Endothelial cell of umbilical vein (primary cell): Measurements from ENCODE around the gene GALNT9. TPM values are rescaled to one million over a fixed set of nuclear protein-coding genes. Genes with fewer than 3 reads are reported as not detected.

Experiments used
- BruUV-seq: library from RNA; stranded (reverse); fragments of 400-500 nt; replicated peaks from 2 replicates; lab custom pipeline; 2021; lab: Mats Ljungman, UMichigan
- CTCF ChIA-PET: fragments of 300-600, 350-600 bp; sonication (Branson Sonifier 250); formaldehyde crosslinking; loops from one replicate; lab custom pipeline; 2021; ENCODE audit warnings: antibody characterized with exemption, inconsistent platforms; lab: Charles Lee
- POLR2A ChIA-PET: fragments of 300-600, 350-600 bp; sonication (Branson Sonifier 250); formaldehyde crosslinking; loops from one replicate; lab custom pipeline; 2021; ENCODE audit warnings: antibody characterized with exemption, inconsistent platforms; lab: Charles Lee
- DNase-seq: peaks from one replicate; pipeline ENCODE4 v3.0.0-alpha.2; 2011; ENCODE audit warnings: low read depth, low spot score
- FAIRE-seq: peaks from 2 replicates; lab custom pipeline; 2011; peaks lifted over from hg19 to GRCh38; lab: Jason Lieb, UNC
- H2AFZ ChIP-seq: 2 replicates; pipeline ENCODE4 v1.6.0; 2012; ENCODE audit warnings: low read depth, low read length, control low read depth, inconsistent platforms
- H3K27ac ChIP-seq: 2 replicates; pipeline ENCODE4 v1.5.1; 2011; ENCODE audit warnings: low read depth, mild to moderate bottlenecking, control low read depth, low read length, moderate library complexity; ENCODE audit not compliant: insufficient read depth
- H3K27me3 ChIP-seq, 2 experiments: 2 replicates each; pipeline versions ENCODE4 v1.6.0 to v1.6.1; 2011; ENCODE audit warnings: low read length in 2 of 2, mixed read lengths in 1 of 2; ENCODE audit not compliant: control insufficient read depth in 2 of 2, insufficient read depth in 2 of 2
- H3K36me3 ChIP-seq, 2 experiments: 2 replicates in 1 of 2; 3 replicates in 1 of 2; pipeline ENCODE4 v1.5.1; 2011; ENCODE audit warnings: low read length in 2 of 2, mild to moderate bottlenecking in 1 of 2, moderate library complexity in 1 of 2; ENCODE audit not compliant: control insufficient read depth in 2 of 2, insufficient read depth in 2 of 2; ENCODE audit errors: extremely low read depth in 1 of 2
- H3K4me1 ChIP-seq: 3 replicates; pipeline ENCODE4 v1.5.1; 2011; ENCODE audit warnings: mild to moderate bottlenecking, low read length; ENCODE audit not compliant: control insufficient read depth, insufficient read depth; ENCODE audit errors: extremely low read depth
- H3K4me2 ChIP-seq: 2 replicates; pipeline ENCODE4 v1.6.1; 2011; ENCODE audit warnings: low read length, control low read depth, mixed read lengths; ENCODE audit not compliant: insufficient read depth
- H3K4me3 ChIP-seq, 3 experiments: fragments of 200-600 bp in 1 of 3; sonication (generic), shearing (Covaris generic) in 1 of 3; replicated peaks in 1 of 3; 2 replicates each; pipeline ENCODE4 v1.5.1; 2011 to 2016; ENCODE audit warnings: control low read depth in 3 of 3, low read length in 3 of 3, mild to moderate bottlenecking in 2 of 3, inconsistent platforms in 1 of 3, low read depth in 1 of 3, moderate library complexity in 1 of 3; ENCODE audit not compliant: insufficient read depth in 1 of 3
- H3K79me2 ChIP-seq: 2 replicates; pipeline ENCODE4 v1.6.0; 2012; ENCODE audit warnings: low read length, inconsistent platforms; ENCODE audit not compliant: control insufficient read depth, insufficient read depth
- H3K9ac ChIP-seq: replicated peaks from 2 replicates; pipeline ENCODE3; 2011; ENCODE audit warnings: low read length, control low read depth; ENCODE audit not compliant: insufficient read depth; ENCODE audit errors: extremely low read depth
- H3K9me1 ChIP-seq: replicated peaks from 3 replicates; pipeline ENCODE4 v1.6.0; 2011; ENCODE audit warnings: mild to moderate bottlenecking, low read length; ENCODE audit not compliant: control insufficient read depth, insufficient read depth; ENCODE audit errors: extremely low read depth
- H3K9me3 ChIP-seq: replicated peaks from 2 replicates; pipeline ENCODE4 v1.5.1; 2012; ENCODE audit warnings: low read length, inconsistent platforms; ENCODE audit not compliant: control insufficient read depth, insufficient read depth
- H4K20me1 ChIP-seq: replicated peaks from 2 replicates; pipeline ENCODE3; 2011; ENCODE audit warnings: mild to moderate bottlenecking, low read length; ENCODE audit not compliant: control insufficient read depth, insufficient read depth; ENCODE audit errors: extremely low read depth
- CTCF ChIP-seq, 2 donors: IDR thresholded peaks; 1 replicate in 1 of 2; 2 replicates in 1 of 2; pipeline ENCODE4 v1.5.1; 2011; ENCODE audit warnings: low read length in 2 of 2, mild to moderate bottlenecking in 2 of 2, moderate library complexity in 2 of 2, control low read depth in 1 of 2, inconsistent platforms in 1 of 2, low read depth in 1 of 2; ENCODE audit not compliant: insufficient read depth in 1 of 2; ENCODE audit errors: extremely low read depth in 1 of 2
- EZH2 ChIP-seq: IDR thresholded peaks from 2 replicates; pipeline ENCODE4 v1.6.1; 2012; ENCODE audit warnings: borderline replicate concordance, low read depth, mild to moderate bottlenecking, moderate library complexity, low read length, inconsistent platforms; ENCODE audit not compliant: severe bottlenecking
- FOS ChIP-seq: IDR thresholded peaks from 2 replicates; pipeline ENCODE4 v1.6.1; 2011; ENCODE audit warnings: mild to moderate bottlenecking, low read length, moderate library complexity, borderline replicate concordance; ENCODE audit not compliant: insufficient read depth
- GATA2 ChIP-seq: IDR thresholded peaks from 2 replicates; pipeline ENCODE4 v1.7.0; 2011; ENCODE audit warnings: low read depth, mild to moderate bottlenecking, moderate library complexity, mixed read lengths, low read length; ENCODE audit not compliant: insufficient read length, insufficient read depth
- JUN ChIP-seq: IDR thresholded peaks from 2 replicates; pipeline ENCODE4 v1.6.1; 2011; ENCODE audit warnings: borderline replicate concordance, low read depth; ENCODE audit not compliant: insufficient read length, insufficient read depth
- MAX ChIP-seq: IDR thresholded peaks from 2 replicates; pipeline ENCODE4 v1.6.1; 2011; ENCODE audit not compliant: insufficient read depth, insufficient read length
- MYC ChIP-seq: IDR thresholded peaks from one replicate; pipeline ENCODE4 v1.6.1; 2011; ENCODE audit warnings: mild to moderate bottlenecking, low read depth, low read length
- POLR2A ChIP-seq: IDR thresholded peaks from 2 replicates; pipeline ENCODE4 v1.6.1; 2012; ENCODE audit warnings: low read depth, mild to moderate bottlenecking, control low read depth, low read length
- POLR2AphosphoS5 ChIP-seq: IDR thresholded peaks from 2 replicates; pipeline ENCODE4 v1.6.1; 2012; ENCODE audit warnings: low read depth, mild to moderate bottlenecking, control low read depth, low read length, moderate library complexity; ENCODE audit not compliant: insufficient read depth
- dilution Hi-C: fragments of 300-500 bp; cut with MboI; formaldehyde crosslinking; loops from one replicate; pipeline ENCODE4 v1.15.0; 2019; ENCODE audit warnings: low sequenced_read_pairs; ENCODE audit not compliant: extremely low pct_ligation_motif_present
- intact Hi-C: fragments of 100-400 bp; cut with micrococcal nuclease; formaldehyde crosslinking; loops from one replicate; pipeline ENCODE4 v1.10.0; 2022
- polyA plus RNA-seq, 4 experiments: library from polyadenylated mRNA; depleted of rRNA in 3 of 4; stranded (reverse) in 3 of 4; unstranded in 1 of 4; fragments of >200 nt; gene quantifications; 2 replicates each; pipeline versions ENCODE4 v1.2.1 to v1.2.3, GENCODE V29; 2011 to 2012; ENCODE audit warnings: missing spikeins in 1 of 4
- total RNA-seq: library from RNA; stranded (reverse); gene quantifications from 2 replicates; pipeline ENCODE4 v1.2.3, GENCODE V29; 2021

Gene GALNT9
- total and polyA plus RNA-seq, 2 donors (not counting 3 experiments of a cell fraction or from before 2014, with no cell fraction given), result 0.14 to 0.73 TPM

GRCh38 chr12:132168311-132169031 is 160.9 kb downstream of the GALNT9 start:
- POLR2A ChIA-PET, result no interaction called here
- Histone ChIP-seq H2AFZ (no peak overlapping the region), H3K4me2 (no peak overlapping the region), H3K36me3 (no peaks in the 10 kb centered on the region), H3K9me3 (no peaks in the 10 kb centered on the region), H3K27me3 (peaks cover 0 to 2% of the 10 kb centered on the region in 2 experiments), H3K9me1 (no peaks in the 10 kb centered on the region), H3K79me2 (no peaks in the 10 kb centered on the region), H3K9ac (no peak overlapping the region), H3K27ac (no peak overlapping the region), H3K4me1 (no peaks in the 10 kb centered on the region), H3K4me3 (no peak overlapping the region), H4K20me1 (no peaks in the 10 kb centered on the region)
- BruUV-seq, result no TSS peak
- dilution Hi-C loops, result no loop called here
- FAIRE-seq (no peak), DNase-seq (no peak)
- CTCF ChIA-PET, result interaction anchor here (2.0 kb wide), 1 partner anchor 15 kb away, joined by 11 read pairs; no protein-coding TSS in a partner anchor
- intact Hi-C loops, result no loop called here
- TF ChIP-seq EZH2 (no peak), MAX (no peak), POLR2AphosphoS5 (no peak), FOS (no peak), GATA2 (no peak), POLR2A (no peak), CTCF (IDR thresholded peaks at IDR 0.05; ENCODE audit: extremely low read depth in 1 of 2, insufficient read depth in 1 of 2, low read depth in 1 of 2, low read length in 2 of 2) (no peak), MYC (no peak), JUN (no peak)
